A549 treated with DMSO at 1 μM for 4 hours (cell line): ENCODE results near the gene DCTN1. TPM values are rescaled to one million over a fixed set of nuclear protein-coding genes. Genes with fewer than 3 reads are reported as not detected.

ENCODE experiments used
- total RNA-seq: library from RNA; stranded (reverse); fragments of 200-300 nt; extraction: Qiagen RNA extraction; gene quantifications from 5 replicates; pipeline ENCODE4 v1.2.3, GENCODE V29; 2022; ENCODE audit warnings: low read depth

DCTN1 gene
- total RNA-seq = 111 to 159 TPM (median 138 TPM) in 5 replicates

DNA sequence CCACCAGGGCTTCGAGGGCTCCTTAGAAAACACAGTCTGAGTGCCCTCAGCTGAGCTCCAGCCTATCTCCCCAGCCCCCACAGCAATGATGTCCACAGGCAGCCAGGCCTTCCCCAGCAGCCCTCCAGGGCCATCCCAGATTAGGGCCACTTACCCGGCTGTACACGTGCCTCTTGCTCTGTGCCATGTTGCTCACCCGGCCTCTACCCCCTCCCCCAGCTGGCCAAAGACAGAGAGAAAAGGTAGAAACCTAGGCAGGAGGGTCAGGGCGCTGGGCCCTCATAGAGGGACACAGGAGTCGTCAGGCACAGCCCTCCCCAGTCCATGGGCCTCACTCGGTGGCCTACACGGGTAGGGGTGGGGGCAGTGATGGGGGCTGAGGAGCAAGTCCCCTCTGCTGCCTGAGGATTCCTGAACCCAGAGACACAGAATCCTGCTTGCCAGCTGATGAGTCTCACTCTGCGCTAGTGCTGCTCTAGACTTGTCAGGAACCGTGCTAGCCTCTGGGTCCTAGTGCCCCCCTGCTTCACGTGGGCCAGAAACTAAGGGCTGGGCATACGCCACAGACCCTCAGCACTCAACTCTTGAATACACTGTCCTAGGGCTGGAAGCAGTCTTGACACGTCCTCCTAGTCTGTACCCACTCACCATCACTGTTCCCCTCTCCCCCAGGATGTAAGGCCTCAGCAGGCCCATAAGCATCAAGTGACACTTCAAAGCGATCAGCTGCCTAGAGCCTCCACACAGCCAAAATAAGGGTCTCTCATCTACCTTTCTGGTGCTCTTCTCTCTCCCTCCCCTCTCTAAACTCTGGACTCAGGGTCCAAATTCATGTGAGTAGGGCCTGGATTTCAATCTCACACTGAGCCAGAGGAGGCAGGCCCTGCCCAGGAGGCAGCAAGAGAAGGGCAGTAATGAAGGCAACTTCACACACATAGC is at the start of gene DCTN1:
Gene DCTN1, minus strand, starts transcription at position 461 of the 939 bp plus-strand sequence. Its CDS starts 274 bp downstream, at position 187.

DNA sequence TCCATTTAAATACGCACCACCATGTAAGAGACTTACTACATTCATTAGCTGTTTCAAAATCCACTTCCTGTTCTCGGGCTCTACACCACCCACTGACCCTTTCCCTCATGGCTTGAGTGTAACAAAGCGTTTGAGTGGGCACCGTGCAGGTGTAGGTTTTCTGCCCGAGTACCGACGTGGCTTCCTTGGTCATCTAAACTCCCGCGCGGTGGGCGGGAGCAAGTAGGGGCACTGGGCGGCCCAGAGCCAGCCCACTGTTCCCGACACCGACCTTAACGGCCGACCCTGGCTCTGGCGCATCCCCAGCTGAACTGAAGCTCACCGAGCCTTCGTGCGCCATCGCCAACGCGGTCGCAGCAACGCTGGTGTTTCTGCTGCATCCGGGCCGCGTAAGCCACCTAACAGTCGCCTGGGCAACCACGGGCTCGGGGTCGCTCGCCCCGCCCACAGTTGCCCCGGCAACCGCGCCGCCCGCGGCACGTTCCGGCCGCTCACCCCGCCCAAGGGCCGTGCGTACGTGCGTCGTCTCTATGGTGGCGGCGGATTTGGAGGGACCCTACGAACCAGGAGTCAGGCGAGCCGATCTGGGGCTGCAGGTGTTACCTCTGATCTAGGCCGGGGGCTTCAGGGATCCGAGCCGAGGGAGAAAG is 41.2 kb upstream of the DCTN1 start, which contains the start of the genes C2orf81 and WDR54:
Gene C2orf81, minus strand, starts transcription at position 399 of the 650 bp plus-strand sequence. Its CDS starts 59 bp downstream, at position 340.
Gene WDR54, plus strand, starts transcription at position 510 of the 650 bp plus-strand sequence. CDS start 424 bp downstream, outside the sequence.

DNA sequence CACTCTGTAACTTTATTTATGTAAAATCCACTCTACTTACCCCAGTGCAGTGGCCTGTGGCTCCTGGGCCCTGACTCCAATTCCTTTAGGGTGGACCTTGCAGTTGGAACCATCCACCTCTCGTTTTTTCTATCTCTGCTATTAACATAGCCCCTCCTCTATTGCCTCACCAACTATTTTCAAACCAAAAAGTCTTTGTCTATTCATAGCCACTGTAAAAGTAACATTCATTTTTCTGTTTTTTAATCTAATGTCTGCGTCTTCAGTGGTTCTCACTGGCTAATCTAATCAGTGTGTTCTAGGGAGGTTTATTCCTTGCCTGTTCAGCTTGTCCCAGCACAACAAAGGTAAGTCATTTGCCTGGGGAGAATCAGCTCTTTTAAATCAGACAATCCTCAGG is 36.8 kb downstream of the DCTN1 start, which contains the start of gene SLC4A5:
Gene SLC4A5, minus strand, starts transcription at position 101 of the 400 bp plus-strand sequence. CDS start 28,393 bp downstream, outside the sequence.

Other genes starting within 250 kb of the DCTN1 start
- gene BOLA3, start 232.4 kb downstream of the DCTN1 start, total RNA-seq = 121 to 158 TPM (median 132 TPM) in 5 replicates
- gene MOB1A, start 201.4 kb downstream of the DCTN1 start, total RNA-seq = 71.1 to 103 TPM (median 89.9 TPM) in 5 replicates
- gene MTHFD2, start 181.7 kb downstream of the DCTN1 start, total RNA-seq = 157 to 182 TPM (median 167 TPM) in 5 replicates
- gene SLC4A5, start 36.9 kb downstream of the DCTN1 start, total RNA-seq = 0.18 to 0.41 TPM (median 0.28 TPM) in 5 replicates
- gene C2orf81, start 41.3 kb upstream of the DCTN1 start, total RNA-seq = 3.2 to 4.4 TPM (median 3.2 TPM) in 5 replicates
- 77.2 to 88.4 TPM (median 80.7 TPM) in 5 replicates for gene WDR54, start 41.4 kb upstream of the DCTN1 start, total RNA-seq
- 19.2 to 28.0 TPM (median 20.7 TPM) in 5 replicates for gene RTKN, start 61.6 kb upstream of the DCTN1 start, total RNA-seq
- gene INO80B, start 74.8 kb upstream of the DCTN1 start, total RNA-seq = 39.5 to 51.7 TPM (median 48.4 TPM) in 5 replicates
- 52.9 to 81.9 TPM (median 75.1 TPM) in 5 replicates for gene WBP1, start 78.1 kb upstream of the DCTN1 start, total RNA-seq
- 37.8 to 51.9 TPM (median 50.9 TPM) in 5 replicates for gene MOGS, start 85.1 kb upstream of the DCTN1 start, total RNA-seq
- 105 to 147 TPM (median 128 TPM) in 5 replicates for gene MRPL53, start 92.4 kb upstream of the DCTN1 start, total RNA-seq
- gene CCDC142, start 102.7 kb upstream of the DCTN1 start, total RNA-seq = 10.8 to 16.3 TPM (median 14.3 TPM) in 5 replicates
- 14.8 to 19.3 TPM (median 17.3 TPM) in 5 replicates for gene TTC31, start 102.8 kb upstream of the DCTN1 start, total RNA-seq
- gene LBX2, start 119.3 kb upstream of the DCTN1 start, total RNA-seq = 3.5 to 4.6 TPM (median 4.1 TPM) in 5 replicates
- 28.2 to 39.3 TPM (median 31.9 TPM) in 5 replicates for gene PCGF1, start 127.4 kb upstream of the DCTN1 start, total RNA-seq
- 0.14 to 0.43 TPM (median 0.25 TPM) in 5 replicates for gene TLX2, start 134.1 kb upstream of the DCTN1 start, total RNA-seq
- 0.08 to 0.12 TPM (median 0.11 TPM) in 3 of 5 replicates, not detected in the others for gene DQX1, start 145.9 kb upstream of the DCTN1 start, total RNA-seq
- 194 to 263 TPM (median 239 TPM) in 5 replicates for gene AUP1, start 149.4 kb upstream of the DCTN1 start, total RNA-seq
- gene HTRA2, start 149.6 kb upstream of the DCTN1 start, total RNA-seq = 31.5 to 42.2 TPM (median 38.3 TPM) in 5 replicates
- gene LOXL3, start 173.6 kb upstream of the DCTN1 start, total RNA-seq = 0.25 to 0.55 TPM (median 0.40 TPM) in 5 replicates
- 4.0 to 5.6 TPM (median 4.9 TPM) in 5 replicates for gene DOK1, start 174.4 kb upstream of the DCTN1 start, total RNA-seq